IMR-90 (cell line): ENCODE results near the gene RHOB. TPM values are rescaled to one million over a fixed set of nuclear protein-coding genes. Genes with fewer than 3 reads are reported as not detected.

Experiments used
- ATAC-seq: fragments of 200-7000 bp; cut with Tn5 transposase; 2 replicates; pipeline ENCODE4 v1.9.1; 2020; ENCODE audit warnings: low read depth, mild to moderate bottlenecking, moderate library complexity
- BruUV-seq: library from RNA; stranded (reverse); fragments of 400-500 nt; replicated peaks from 2 replicates; lab custom pipeline; 2021; lab: Mats Ljungman, UMichigan
- CTCF ChIA-PET: fragments of 300-600 bp; formaldehyde crosslinking; extraction: SDS; loops from one replicate; lab custom pipeline; 2021; ENCODE audit warnings: antibody characterized with exemption; lab: Yijun Ruan, JAX
- POLR2A ChIA-PET: fragments of 300-600 bp; sonication (Branson Sonifier 250); formaldehyde crosslinking; loops from one replicate; lab custom pipeline; 2022; ENCODE audit warnings: antibody characterized with exemption; ENCODE audit not compliant: unreplicated experiment; lab: Charles Lee
- DNase-seq: peaks from one replicate; pipeline ENCODE4 v3.0.0; 2013
- H2AFZ ChIP-seq: replicated peaks from 2 replicates; pipeline ENCODE3; 2013; ENCODE audit warnings: low read length, mild to moderate bottlenecking; ENCODE audit not compliant: poor library complexity
- H2AK5ac ChIP-seq: 2 replicates; pipeline ENCODE4 v1.6.1; 2013; ENCODE audit warnings: low read depth, low read length, inconsistent platforms
- H2AK9ac ChIP-seq: replicated peaks from 2 replicates; pipeline ENCODE3; 2013; ENCODE audit warnings: mild to moderate bottlenecking, low read depth, low read length, moderate library complexity; ENCODE audit not compliant: poor library complexity
- H2BK120ac ChIP-seq: 2 replicates; pipeline ENCODE4 v1.6.1; 2013; ENCODE audit warnings: low read depth, low read length, inconsistent platforms
- H2BK15ac ChIP-seq: 3 replicates; pipeline ENCODE4 v1.6.1; 2013; ENCODE audit warnings: low read depth, low read length, inconsistent platforms
- H2BK20ac ChIP-seq: 2 replicates; pipeline ENCODE4 v1.6.1; 2013; ENCODE audit warnings: low read depth, mild to moderate bottlenecking, inconsistent platforms, low read length, moderate library complexity
- H2BK5ac ChIP-seq: 2 replicates; pipeline ENCODE4 v1.6.1; 2013; ENCODE audit warnings: mild to moderate bottlenecking, low read depth, low read length, inconsistent platforms; ENCODE audit not compliant: poor library complexity, severe bottlenecking
- H3K14ac ChIP-seq: replicated peaks from 2 replicates; pipeline ENCODE4 v1.6.1; 2013; ENCODE audit warnings: low read depth, low read length, inconsistent platforms
- H3K18ac ChIP-seq: 2 replicates; pipeline ENCODE4 v1.6.1; 2013; ENCODE audit warnings: low read depth, low read length, control low read depth
- H3K23ac ChIP-seq: 2 replicates; pipeline ENCODE4 v1.6.1; 2013; ENCODE audit warnings: low read depth, low read length, inconsistent platforms
- H3K27ac ChIP-seq: 2 replicates; pipeline ENCODE4 v1.5.1; 2013; ENCODE audit warnings: mild to moderate bottlenecking, control low read depth, low read length; ENCODE audit not compliant: insufficient read depth
- H3K27me3 ChIP-seq: 2 replicates; pipeline ENCODE4 v1.6.1; 2013; ENCODE audit warnings: low read length; ENCODE audit not compliant: control insufficient read depth, insufficient read depth
- H3K36me3 ChIP-seq: 2 replicates; pipeline ENCODE4 v1.6.1; 2013; ENCODE audit warnings: low read length, mixed read lengths; ENCODE audit not compliant: control insufficient read depth, insufficient read depth
- H3K4ac ChIP-seq: 2 replicates; pipeline ENCODE4 v1.6.1; 2013; ENCODE audit warnings: low read depth, low read length, inconsistent platforms
- H3K4me1 ChIP-seq: 2 replicates; pipeline ENCODE4 v1.6.1; 2013; ENCODE audit warnings: low read length, mixed read lengths; ENCODE audit not compliant: control insufficient read depth, insufficient read depth
- H3K4me2 ChIP-seq: 2 replicates; pipeline ENCODE4 v1.6.1; 2013; ENCODE audit warnings: low read depth, mild to moderate bottlenecking, control low read depth, low read length, moderate library complexity
- H3K4me3 ChIP-seq: 2 replicates; pipeline ENCODE4 v1.5.1; 2013; ENCODE audit warnings: low read depth, mild to moderate bottlenecking, control low read depth, low read length, moderate library complexity; ENCODE audit not compliant: insufficient read depth
- H3K56ac ChIP-seq: 2 replicates; pipeline ENCODE4 v1.6.1; 2013; ENCODE audit warnings: low read length, inconsistent platforms; ENCODE audit not compliant: insufficient read depth; ENCODE audit errors: extremely low read depth
- H3K79me1 ChIP-seq, 2 experiments: 2 replicates each; pipeline ENCODE4 v1.6.1; 2013; ENCODE audit warnings: low read length in 2 of 2, inconsistent platforms in 1 of 2, low read depth in 1 of 2
- H3K9ac ChIP-seq: 2 replicates; pipeline ENCODE4 v1.6.1; 2013; ENCODE audit warnings: low read depth, low read length, control low read depth
- H3K9me1 ChIP-seq: 2 replicates; pipeline ENCODE4 v1.6.1; 2013; ENCODE audit warnings: low read length, inconsistent platforms; ENCODE audit not compliant: insufficient read depth
- H3K9me3 ChIP-seq: 2 replicates; pipeline ENCODE4 v1.6.1; 2013; ENCODE audit warnings: low read length; ENCODE audit not compliant: control insufficient read depth, insufficient read depth
- H4K20me1 ChIP-seq: 2 replicates; pipeline ENCODE4 v1.6.1; 2013; ENCODE audit warnings: low read length, inconsistent platforms; ENCODE audit not compliant: insufficient read depth
- H4K5ac ChIP-seq: 2 replicates; pipeline ENCODE4 v1.6.1; 2013; ENCODE audit warnings: mild to moderate bottlenecking, low read depth, low read length, control low read depth
- H4K8ac ChIP-seq, 2 experiments: 2 replicates each; pipeline ENCODE4 v1.6.1; 2013; ENCODE audit warnings: low read depth in 2 of 2, low read length in 2 of 2, control low read depth in 1 of 2, inconsistent platforms in 1 of 2
- H4K91ac ChIP-seq: 2 replicates; pipeline ENCODE4 v1.6.1; 2013; ENCODE audit warnings: low read depth, low read length, inconsistent platforms; ENCODE audit not compliant: insufficient read depth
- MAZ ChIP-seq: IDR thresholded peaks from 2 replicates; pipeline ENCODE4 v1.6.1; 2012; ENCODE audit warnings: low read depth, mild to moderate bottlenecking, low read length, improper control_type of control experiment, moderate library complexity, borderline replicate concordance
- WGBS, 2 experiments: methylation state at CpG; one replicate each; pipeline versions ENCODE4 v1.1.5 to v1.1.7; 2013; ENCODE audit warnings: missing lambda C conversion rate in 2 of 2; ENCODE audit not compliant: insufficient read length in 1 of 2; ENCODE audit errors: extremely low coverage in 2 of 2; 5-methylcytosine and 5-hydroxymethylcytosine counted together
- dilution Hi-C: fragments of 300-500 bp; cut with HindIII; formaldehyde crosslinking; loops from one replicate; pipeline ENCODE4 v1.14.3; 2018; ENCODE audit warnings: low sequenced_read_pairs; ENCODE audit not compliant: unreplicated experiment
- in situ Hi-C: fragments of 300-500 bp; cut with MboI; formaldehyde crosslinking; loops from 3 replicates; pipeline ENCODE4 v1.14.3; 2019; ENCODE audit warnings: low sequenced_read_pairs, inconsistent platforms, mixed read lengths
- intact Hi-C: fragments of 100-400 bp; cut with micrococcal nuclease; formaldehyde crosslinking; loops from 2 replicates; pipeline ENCODE4 v1.10.0; 2022
- polyA plus RNA-seq, 3 experiments: library from polyadenylated mRNA; depleted of rRNA; stranded (reverse); fragments of >200 nt; gene quantifications; 2 replicates each; pipeline ENCODE4 v1.2.3, GENCODE V29; 2012; ENCODE audit warnings: low replicate concordance in 1 of 3
- total RNA-seq: library from RNA; depleted of rRNA; stranded (reverse); fragments of >200 nt; gene quantifications from 2 replicates; pipeline ENCODE4 v1.2.3, GENCODE V29; 2012

Gene RHOB
- total and polyA plus RNA-seq, 2 of the 4 experiments (the other 2 are of a cell fraction) = 112 to 149 TPM

DNA sequence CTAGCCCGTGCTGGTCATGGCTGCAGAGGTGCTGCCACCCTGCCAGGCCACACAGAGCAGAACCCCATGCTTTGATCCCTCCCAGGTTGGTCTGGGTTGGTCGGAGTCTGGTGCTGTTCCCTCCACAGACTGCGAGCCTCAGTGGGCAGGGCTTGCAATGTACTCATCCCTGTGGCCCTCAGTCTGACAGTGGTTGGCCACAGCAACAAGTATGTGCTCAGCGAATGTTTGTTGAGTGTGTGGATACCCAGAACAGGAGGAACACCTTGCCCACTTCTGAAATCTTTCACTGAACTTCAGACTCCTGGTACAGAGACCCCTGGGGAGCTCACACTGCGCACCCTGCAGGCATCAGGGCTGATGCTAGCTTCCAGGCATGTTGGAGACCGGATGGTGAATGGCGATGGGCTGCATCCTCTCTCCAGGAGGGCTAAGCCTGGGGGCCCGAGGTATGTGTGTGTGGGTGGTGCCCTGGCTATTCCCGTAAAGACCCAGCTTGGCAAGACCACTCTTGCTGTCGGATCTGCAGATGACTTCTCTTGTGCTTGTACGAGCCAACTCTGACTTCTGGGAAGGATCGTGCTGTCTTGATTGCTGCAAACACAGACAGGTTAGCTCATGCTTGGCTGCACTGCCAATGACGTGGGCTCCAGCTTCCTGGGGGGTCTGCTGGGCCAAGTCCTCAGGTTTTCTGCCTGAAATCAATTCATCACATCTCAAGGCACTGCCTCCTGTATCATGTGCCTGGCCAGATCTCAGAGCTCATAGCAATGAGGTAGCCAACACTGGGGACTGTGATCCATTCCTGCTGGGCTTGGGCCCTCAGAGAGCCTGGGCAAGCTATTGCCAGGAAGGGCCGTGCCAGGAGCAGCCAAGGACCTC lies 43.7 kb downstream of the RHOB start:
- ChIA-PET POLR2A (no interaction called here), CTCF (interaction anchor here (0.9 kb wide), 1 partner anchor 128 kb away, joined by 4 read pairs; no protein-coding TSS in a partner anchor)
- no peak overlapping the region for H2BK5ac ChIP-seq
- no peaks in the 10 kb centered on the region for H3K9me3 ChIP-seq
- H3K27ac ChIP-seq = no peak overlapping the region
- no peak overlapping the region for H2AK9ac ChIP-seq
- H4K20me1 ChIP-seq = no peaks in the 10 kb centered on the region; the same call in 1 of the 2 replicates
- H2BK15ac ChIP-seq = no peak overlapping the region
- H2AK5ac ChIP-seq = peak overlapping the region; percentile 24; the same call in 1 of the 2 replicates
- DNase-seq (peak; percentile 72), ATAC-seq (no peak)
- H3K9me1 ChIP-seq = peaks cover 5% of the 10 kb centered on the region; the same call in 1 of the 2 replicates
- no peak overlapping the region for H3K56ac ChIP-seq
- H3K79me1 ChIP-seq = no peaks in the 10 kb centered on the region
- H3K4ac ChIP-seq = no peak overlapping the region
- H3K4me3 ChIP-seq = no peak overlapping the region
- H3K9ac ChIP-seq = no peak overlapping the region
- H4K91ac ChIP-seq = no peak overlapping the region
- no peak for TF ChIP-seq MAZ
- H4K8ac ChIP-seq = 0 out of 4 replicates have a peak overlapping the region, but pooled peaks of 1 of the 2 experiments have one; percentile 24
- H3K23ac ChIP-seq = no peak overlapping the region
- peak overlapping the region; percentile 55 for H2AFZ ChIP-seq
- WGBS, 2 experiments = 71% methylated on average over 6 of the region's 14 CpGs; no CpG with 5 or more reads in 1 of the 2 experiments
- no peaks in the 10 kb centered on the region for H3K36me3 ChIP-seq
- intact Hi-C loops = no loop called here
- H3K4me2 ChIP-seq = no peak overlapping the region
- H3K27me3 ChIP-seq = peaks cover 3% of the 10 kb centered on the region
- no peak overlapping the region for H3K18ac ChIP-seq
- H3K14ac ChIP-seq = no peak overlapping the region
- no peak overlapping the region for H2BK120ac ChIP-seq
- H2BK20ac ChIP-seq = no peak overlapping the region
- in situ Hi-C loops = loop anchor here (5.0 kb wide), 1 partner anchor 38 kb away; no protein-coding TSS in a partner anchor
- H4K5ac ChIP-seq = no peak overlapping the region
- peaks cover 10% of the 10 kb centered on the region for H3K4me1 ChIP-seq
- dilution Hi-C loops = no loop called here
- BruUV-seq = no TSS peak
